ENCODE measurements around the gene HMG20B. TPM values are rescaled to one million over a fixed set of nuclear protein-coding genes. Genes with fewer than 3 reads are reported as not detected.
A peak's percentile ranks its signal among the peaks of the same experiment; 100 is the strongest.

The HMG20B gene
- total and polyA plus RNA-seq, 2 of the 8 experiments (the other 6 are each of a cell fraction or from before 2014, with no cell fraction given): 42.9 to 74.2 TPM

- Histone ChIP-seq H2BK120ac (replicated peaks; ENCODE audit: low read depth, low read length) (no peak within 1 kb of the TSS), H3K79me2 (ENCODE audit: control insufficient read depth in 1 of 2, insufficient read depth in 2 of 2, low read length in 2 of 2) (no peaks in the 10 kb centered on the region), H3K9ac (replicated peaks in 1 of 4; ENCODE audit: extremely low read depth in 1 of 4, low read depth in 3 of 4, low read length in 3 of 4) (no peak within 1 kb of the TSS), H4K91ac (replicated peaks; ENCODE audit: insufficient read length, low read length) (no peak within 1 kb of the TSS), H3K9me3 (ENCODE audit: insufficient read depth in 2 of 2, low read depth in 1 of 2, low read length in 1 of 2) (no peaks in the 10 kb centered on the region), H3K23me2 (ENCODE audit: low read depth, low read length) (no peaks in the 10 kb centered on the region), H3K4ac (replicated peaks; ENCODE audit: insufficient read length, low read depth, low read length) (no peak within 1 kb of the TSS), H3K18ac (ENCODE audit: extremely low read depth, low read length) (no peak within 1 kb of the TSS), H3K23ac (ENCODE audit: insufficient read length) (no peak within 1 kb of the TSS), H3K14ac (ENCODE audit: insufficient read length) (no peak within 1 kb of the TSS), H2BK12ac (ENCODE audit: low read depth, low read length) (no peak within 1 kb of the TSS), H3K79me1 (ENCODE audit: low read depth, low read length) (0 out of 2 replicates have a peak, but pooled peaks cover 2% of the 10 kb centered on the region), H4K20me1 (replicated peaks in 1 of 2; ENCODE audit: control insufficient read depth in 1 of 2, insufficient read depth in 2 of 2, low read length in 2 of 2) (peaks cover 8 to 16% of the 10 kb centered on the region in 2 experiments), H3K4me1 (replicated peaks in 1 of 4; ENCODE audit: control insufficient read depth in 3 of 4, insufficient read depth in 4 of 4, low read length in 3 of 4) (peaks cover 3 to 11% (median 6%) of the 10 kb centered on the region in 4 experiments; a peak in 6 of 7 replicates), H3K4me3 (ENCODE audit: extremely low read depth in 1 of 4, insufficient read depth in 2 of 4, low read depth in 3 of 4, low read length in 4 of 4) (no peak within 1 kb of the TSS), H2BK20ac (ENCODE audit: low read length) (no peak within 1 kb of the TSS), H2AFZ (ENCODE audit: low read length) (no peak within 1 kb of the TSS), H3K56ac (replicated peaks; ENCODE audit: insufficient read length, low read depth, low read length) (no peak within 1 kb of the TSS), H2BK5ac (ENCODE audit: low read depth, low read length) (no peak within 1 kb of the TSS), H2BK15ac (ENCODE audit: low read length) (no peak within 1 kb of the TSS; the same call in 1 of the 2 replicates), H3K27me3 (replicated peaks in 1 of 4; ENCODE audit: control insufficient read depth in 3 of 4, extremely low read depth in 1 of 4, insufficient read depth in 3 of 4, low read length in 3 of 4) (no peaks in the 10 kb centered on the region), H3K27ac (ENCODE audit: low read depth, low read length) (no peak within 1 kb of the TSS), H4K8ac (ENCODE audit: extremely low read depth, insufficient read depth, low read length) (no peak within 1 kb of the TSS; the same call in 1 of the 2 replicates), H3K4me2 (ENCODE audit: insufficient read depth in 1 of 2, low read depth in 2 of 2, low read length in 2 of 2) (no peak within 1 kb of the TSS; a peak in 2 of 4 replicates), H4K5ac (ENCODE audit: insufficient read length, low read depth, low read length) (no peak within 1 kb of the TSS), H2AK5ac (ENCODE audit: low read depth, low read length) (peak within 1 kb of the TSS; percentile 93), H3K36me3 (ENCODE audit: control insufficient read depth in 2 of 4, insufficient read depth in 4 of 4, low read length in 3 of 4) (peaks cover 0 to 17% (median 5%) of the 10 kb centered on the region in 4 experiments; a peak in 3 of 8 replicates)
- TF ChIP-seq USF2 (IDR thresholded peaks at IDR 0.05; ENCODE audit: low read length) (no peak), JUN (IDR thresholded peaks at IDR 0.05; ENCODE audit: low read depth, low read length) (no peak), ATF2 (IDR thresholded peaks at IDR 0.05; ENCODE audit: low read length) (no peak), EP300 (IDR thresholded peaks at IDR 0.05; ENCODE audit: borderline replicate concordance in 1 of 2, low read depth in 2 of 2, low read length in 2 of 2) (no peak), CREB1 (IDR thresholded peaks at IDR 0.05) (peak; percentile 22; the same call in 1 of the 2 replicates), CHD2 (IDR thresholded peaks at IDR 0.05; ENCODE audit: low read length) (no peak), ASH2L (IDR thresholded peaks at IDR 0.05; ENCODE audit: low read length) (no peak)
- peak in 1 of 2 experiments; percentile 66 for DNase-seq (ENCODE audit: low read depth in 1 of 2, low spot score in 2 of 2)
- POLR2A ChIA-PET (ENCODE audit: partially characterized antibody): interaction anchor here (0.7 to 4.0 kb wide), 12 partner anchors 8 to 260 kb away, joined by 3 to 30 read pairs (median 4); partner anchors contain the start of genes FZR1 and MFSD12
- FAIRE-seq: no peak
- CTCF ChIA-PET (ENCODE audit: partially characterized antibody): interaction anchor here (0.8 to 1.9 kb wide), 9 partner anchors 10 to 115 kb away, joined by 3 to 8 read pairs (median 3); no protein-coding TSS in a partner anchor
- 74% methylated on average over 22 of the region's 28 CpGs; no CpG with 5 or more reads in 1 of the 2 experiments for WGBS, 2 experiments (ENCODE audit: extremely low coverage in 1 of 2, insufficient coverage in 1 of 2, insufficient read length in 1 of 2, insufficient replicate concordance in 2 of 2, low coverage in 1 of 2, low lambda C conversion rate in 2 of 2, missing lambda C conversion rate in 1 of 2)
Observed at GRCh38 chr19:3538965-3539755, 33.6 kb upstream of the HMG20B start, which contains the start of gene TEKTIP1. TEKTIP1 (plus strand) TSS chr19:3539174; CDS start chr19:3539178, 4 bp downstream.
